IgD-negative memory B cell (primary cell): ENCODE data around the gene NLGN2. TPM values are rescaled to one million over a fixed set of nuclear protein-coding genes. Genes with fewer than 3 reads are reported as not detected.

Experiments used
- H3K27ac Mint-ChIP-seq, 3 donors: one replicate each; pipeline ENCODE4 v1.8.0; 2020 to 2022; ENCODE audit warnings: mild to moderate bottlenecking in 3 of 3, mixed read lengths in 3 of 3, moderate library complexity in 1 of 3
- H3K27me3 Mint-ChIP-seq: one replicate; pipeline ENCODE4 v1.8.0; 2021; ENCODE audit warnings: mixed read lengths
- H3K36me3 Mint-ChIP-seq: one replicate; pipeline ENCODE4 v1.8.0; 2020; ENCODE audit warnings: mild to moderate bottlenecking, mixed read lengths
- H3K4me1 Mint-ChIP-seq, 3 donors: one replicate each; pipeline ENCODE4 v1.8.0; 2020 to 2022; ENCODE audit warnings: mixed read lengths in 3 of 3, mild to moderate bottlenecking in 1 of 3
- H3K4me3 Mint-ChIP-seq, 4 donors: one replicate each; pipeline ENCODE4 v1.8.0; 2020 to 2022; ENCODE audit warnings: mild to moderate bottlenecking in 4 of 4, mixed read lengths in 4 of 4, moderate library complexity in 3 of 4
- H3K9me3 Mint-ChIP-seq, 3 donors: one replicate each; pipeline ENCODE4 v1.8.0; 2020 to 2021; ENCODE audit warnings: mixed read lengths in 3 of 3, mild to moderate bottlenecking in 1 of 3
- polyA plus RNA-seq: library from polyadenylated mRNA; unstranded; fragments of 300-500 nt; fragmentation: Illumina TruSeq; gene quantifications from one replicate; pipeline ENCODE4 v1.2.3, GENCODE V29; 2021

Gene NLGN2
- polyA plus RNA-seq, 1 donor from 2014 or later: not detected

DNA sequence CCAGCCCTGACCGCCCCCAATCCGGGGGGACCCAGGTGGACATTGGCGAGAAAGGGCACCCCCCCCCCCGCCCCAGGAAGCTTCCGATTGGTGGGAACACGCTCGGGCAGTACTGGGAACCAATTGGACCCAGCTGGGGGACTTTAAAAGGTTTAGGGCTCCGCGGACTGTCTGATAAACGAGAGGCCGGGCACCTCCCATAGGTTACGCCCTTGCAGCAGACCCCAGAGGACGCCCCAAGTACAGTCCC is 4.0 kb upstream of the NLGN2 start:
- Mint-ChIP-seq H3K36me3 (no peaks in the 10 kb centered on the region), H3K4me1 (peaks cover 8 to 19% (median 8%) of the 10 kb centered on the region in 3 donors), H3K27me3 (peaks cover 3% of the 10 kb centered on the region), H3K27ac (peak overlapping the region in 2 of 3 donors; percentile 87 to 95), H3K4me3 (peak overlapping the region; percentile 95 to 98 (median 97)), H3K9me3 (no peaks in the 10 kb centered on the region)

- Mint-ChIP-seq H3K4me1 (peaks cover 5 to 19% (median 8%) of the 10 kb centered on the region in 3 donors), H3K27me3 (peaks cover 5% of the 10 kb centered on the region), H3K4me3 (peak within 1 kb of the TSS; percentile 95 to 98 (median 97)), H3K36me3 (no peaks in the 10 kb centered on the region), H3K9me3 (no peaks in the 10 kb centered on the region), H3K27ac (peak within 1 kb of the TSS; percentile 81 to 95 (median 87))
Observed at GRCh38 chr17:7403977-7404736, 3.5 kb upstream of the NLGN2 start, which contains the start of gene TMEM256. TSS of gene TMEM256 (minus strand) at chr17:7404097. CDS start at chr17:7404084, 13 bp downstream.

GRCh38 chr17:7404737-7405349 is 2.8 kb upstream of the NLGN2 start:
- Mint-ChIP-seq H3K4me3 (peak overlapping the region; percentile 95 to 98 (median 97)), H3K27me3 (peaks cover 6% of the 10 kb centered on the region), H3K4me1 (peaks cover 5 to 19% (median 8%) of the 10 kb centered on the region in 3 donors), H3K9me3 (no peaks in the 10 kb centered on the region), H3K36me3 (no peaks in the 10 kb centered on the region), H3K27ac (peak overlapping the region; percentile 81 to 95 (median 87))

DNA sequence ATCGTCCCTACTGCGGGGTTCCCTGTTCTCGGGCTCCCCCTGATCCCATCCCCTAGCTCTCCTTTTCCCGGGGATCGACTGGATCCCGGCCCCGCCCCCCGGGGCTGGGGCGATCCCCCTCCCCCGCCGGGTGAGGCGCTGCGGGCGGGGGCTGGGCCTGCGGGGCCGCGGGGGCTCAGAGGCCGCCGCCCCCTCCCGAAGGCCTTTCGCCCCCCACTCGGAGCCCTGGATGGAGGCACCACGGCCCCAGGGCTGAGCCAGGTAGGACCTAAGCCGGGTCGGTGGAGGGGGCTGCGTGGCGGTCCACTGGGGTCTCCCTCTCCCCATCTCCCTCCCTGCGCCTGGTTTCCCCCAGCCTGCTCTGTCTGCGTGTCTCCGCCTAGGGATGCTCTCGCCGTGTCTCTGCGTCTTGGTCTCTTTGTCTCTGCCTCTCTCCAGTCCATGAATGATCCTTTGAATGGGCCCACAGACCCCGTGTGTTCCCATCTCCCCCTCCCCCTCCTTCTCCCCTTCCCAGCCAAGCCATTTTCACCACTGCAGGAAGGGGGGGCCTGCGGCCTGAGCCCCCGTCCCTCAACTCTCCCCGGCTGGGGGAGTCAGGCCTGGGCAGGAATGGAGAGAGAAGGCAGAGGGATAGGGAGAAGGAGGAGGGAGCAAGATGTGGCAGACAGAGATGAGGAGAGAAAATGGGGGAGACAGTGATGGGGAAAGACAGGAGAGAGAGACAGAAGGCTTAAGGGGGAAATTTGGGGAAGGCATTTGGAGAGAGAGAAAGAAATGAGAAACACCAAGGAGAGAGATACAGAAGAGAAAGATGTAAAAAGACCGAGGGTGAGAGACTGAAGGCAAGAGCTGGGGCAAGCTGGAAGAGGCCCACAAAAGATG is 2.1 kb upstream of the NLGN2 start:
- peak overlapping the region; percentile 76 to 94 (median 85) for H3K4me3 Mint-ChIP-seq
- H3K9me3 Mint-ChIP-seq: no peaks in the 10 kb centered on the region
- H3K27ac Mint-ChIP-seq: peak overlapping the region in 1 of 3 donors; percentile 77
- peaks cover 6% of the 10 kb centered on the region for H3K27me3 Mint-ChIP-seq
- no peaks in the 10 kb centered on the region for H3K36me3 Mint-ChIP-seq
- peaks cover 5 to 19% (median 8%) of the 10 kb centered on the region in 3 donors for H3K4me1 Mint-ChIP-seq

GRCh38 chr17:7406235-7406825 is 1.3 kb upstream of the NLGN2 start:
- H3K4me3 Mint-ChIP-seq: peak overlapping the region in 3 of 4 donors; percentile 63 to 76 (median 70)
- H3K9me3 Mint-ChIP-seq: no peaks in the 10 kb centered on the region
- no peaks in the 10 kb centered on the region for H3K36me3 Mint-ChIP-seq
- H3K27ac Mint-ChIP-seq: peak overlapping the region in 1 of 3 donors; percentile 77
- peaks cover 5 to 19% (median 8%) of the 10 kb centered on the region in 3 donors for H3K4me1 Mint-ChIP-seq
- H3K27me3 Mint-ChIP-seq: peaks cover 6% of the 10 kb centered on the region

- peak overlapping the region in 1 of 4 donors; percentile 27 for H3K4me3 Mint-ChIP-seq
- H3K27ac Mint-ChIP-seq: peak overlapping the region in 1 of 3 donors; percentile 53
- H3K4me1 Mint-ChIP-seq: peaks cover 5 to 16% (median 8%) of the 10 kb centered on the region in 3 donors
- H3K36me3 Mint-ChIP-seq: no peaks in the 10 kb centered on the region
- no peaks in the 10 kb centered on the region for H3K9me3 Mint-ChIP-seq
- peaks cover 6% of the 10 kb centered on the region for H3K27me3 Mint-ChIP-seq
Observed at GRCh38 chr17:7407082-7407481, 563 bp upstream of the NLGN2 start.

- H3K4me1 Mint-ChIP-seq: peaks cover 3 to 12% (median 5%) of the 10 kb centered on the region in 3 donors
- H3K9me3 Mint-ChIP-seq: no peaks in the 10 kb centered on the region
- H3K4me3 Mint-ChIP-seq: no peak overlapping the region
- no peaks in the 10 kb centered on the region for H3K36me3 Mint-ChIP-seq
- peaks cover 6% of the 10 kb centered on the region for H3K27me3 Mint-ChIP-seq
- no peak overlapping the region for H3K27ac Mint-ChIP-seq
Observed at GRCh38 chr17:7408252-7408727, 645 bp downstream of the NLGN2 start.

GRCh38 chr17:7408863-7409262 is 1.2 kb downstream of the NLGN2 start:
- Mint-ChIP-seq H3K27ac (no peak overlapping the region), H3K36me3 (no peaks in the 10 kb centered on the region), H3K27me3 (peaks cover 6% of the 10 kb centered on the region), H3K4me1 (peaks cover 2 to 10% (median 4%) of the 10 kb centered on the region in 3 donors), H3K9me3 (no peaks in the 10 kb centered on the region), H3K4me3 (peak overlapping the region in 1 of 4 donors; percentile 5)

DNA sequence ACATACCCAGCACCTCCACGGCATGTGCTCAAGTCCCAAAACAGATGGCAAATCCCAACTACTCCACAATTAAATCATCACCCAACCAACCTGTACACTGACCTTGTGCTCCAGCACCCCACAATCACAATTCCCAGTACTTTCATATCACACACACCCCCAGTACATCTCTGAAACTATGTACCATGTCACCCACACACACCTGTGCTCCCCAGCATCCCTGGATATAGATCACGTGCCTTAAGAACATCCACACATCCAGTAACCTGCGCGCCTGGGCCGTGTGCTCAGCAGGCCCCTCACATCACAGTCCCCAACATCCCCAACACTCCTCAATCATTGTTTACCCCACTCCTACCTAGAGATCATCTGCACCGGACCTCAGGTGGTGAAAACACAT is 2.1 kb downstream of the NLGN2 start:
- peak overlapping the region in 1 of 3 donors; percentile 84 for H3K27ac Mint-ChIP-seq
- H3K4me3 Mint-ChIP-seq: peak overlapping the region in 1 of 4 donors; percentile 5
- H3K36me3 Mint-ChIP-seq: no peaks in the 10 kb centered on the region
- peaks cover 0 to 6% (median 2%) of the 10 kb centered on the region in 3 donors for H3K4me1 Mint-ChIP-seq
- H3K27me3 Mint-ChIP-seq: peaks cover 6% of the 10 kb centered on the region
- H3K9me3 Mint-ChIP-seq: no peaks in the 10 kb centered on the region

- Mint-ChIP-seq H3K9me3 (no peaks in the 10 kb centered on the region), H3K27ac (no peak overlapping the region), H3K27me3 (peaks cover 3% of the 10 kb centered on the region), H3K36me3 (no peaks in the 10 kb centered on the region), H3K4me3 (peak overlapping the region in 1 of 4 donors; percentile 74), H3K4me1 (peaks cover 0 to 4% (median 2%) of the 10 kb centered on the region in 3 donors)
Observed at GRCh38 chr17:7410634-7411426, 3.2 kb downstream of the NLGN2 start.

DNA sequence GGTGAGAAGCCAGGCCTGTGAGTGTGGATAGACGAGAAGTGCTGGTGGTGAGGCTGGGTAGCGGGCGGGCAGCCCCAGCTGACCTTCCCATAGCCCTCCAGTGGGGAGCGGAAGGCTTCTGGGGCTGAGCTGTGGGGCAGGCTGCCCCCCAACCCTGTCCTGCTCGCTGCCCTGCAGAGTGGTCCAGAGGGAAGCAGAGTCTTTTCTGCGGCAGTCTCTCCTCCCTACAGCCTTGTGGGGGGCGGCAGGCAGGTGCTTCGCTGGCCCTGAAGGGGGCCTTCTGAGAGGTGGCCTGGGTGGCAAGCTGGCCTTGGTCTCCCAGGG is 3.7 kb downstream of the NLGN2 start:
- Mint-ChIP-seq H3K36me3 (no peaks in the 10 kb centered on the region), H3K4me1 (peaks cover 0 to 2% (median 0%) of the 10 kb centered on the region in 3 donors), H3K27ac (no peak overlapping the region), H3K4me3 (no peak overlapping the region), H3K27me3 (peaks cover 3% of the 10 kb centered on the region), H3K9me3 (no peaks in the 10 kb centered on the region)

- Mint-ChIP-seq H3K4me3 (no peak overlapping the region), H3K4me1 (no peaks in the 10 kb centered on the region), H3K27ac (no peak overlapping the region), H3K9me3 (no peaks in the 10 kb centered on the region), H3K36me3 (no peaks in the 10 kb centered on the region), H3K27me3 (peaks cover 3% of the 10 kb centered on the region)
Observed at GRCh38 chr17:7413346-7413985, 5.8 kb downstream of the NLGN2 start.

DNA sequence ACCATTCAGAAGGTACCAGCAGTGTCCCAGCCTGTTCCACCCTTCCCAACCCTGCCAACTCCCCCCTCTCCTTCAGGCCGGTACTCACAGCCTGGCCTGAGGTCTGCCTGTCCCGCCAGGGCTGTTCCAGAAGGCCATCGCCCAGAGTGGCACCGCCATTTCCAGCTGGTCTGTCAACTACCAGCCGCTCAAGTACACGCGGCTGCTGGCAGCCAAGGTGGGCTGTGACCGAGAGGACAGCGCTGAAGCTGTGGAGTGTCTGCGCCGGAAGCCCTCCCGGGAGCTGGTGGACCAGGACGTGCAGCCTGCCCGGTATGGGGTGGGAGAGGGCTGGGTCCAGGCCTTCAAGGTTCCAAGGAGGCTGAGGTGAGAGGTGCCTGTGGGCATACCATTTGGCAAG is 7.2 kb downstream of the NLGN2 start:
- H3K27me3 Mint-ChIP-seq: peaks cover 6% of the 10 kb centered on the region

More for the DNA sequence above, 7.2 kb downstream of the NLGN2 start:
- Mint-ChIP-seq H3K4me1 (no peaks in the 10 kb centered on the region), H3K27ac (peak overlapping the region in 1 of 3 donors; percentile 62), H3K36me3 (no peaks in the 10 kb centered on the region), H3K9me3 (no peaks in the 10 kb centered on the region), H3K4me3 (no peak overlapping the region)
